Stimulated activated CD4-positive, alpha-beta T cell treated with anti-CD3 and anti-CD28 coated beads, Interleukin-1b, Interleukin-23, amount 100 ng/mL, for 24 hours (primary cell): ENCODE data around the gene ECM2.

ENCODE experiments used
- DNase-seq, 4 experiments: peaks; one replicate each; pipeline ENCODE4 v3.0.0-alpha.2; 2020; ENCODE audit warnings: low read depth in 4 of 4, low spot score in 1 of 4

ECM2 gene

GRCh38 chr9:92527832-92528521 is 7.8 kb downstream of the ECM2 start:
- DNase-seq, result no peak

GRCh38 chr9:92527291-92527828 is 8.4 kb downstream of the ECM2 start:
- no peak for DNase-seq

GRCh38 chr9:92525306-92525705 is 10.5 kb downstream of the ECM2 start:
- no peak for DNase-seq

- DNase-seq, result no peak
Observed at GRCh38 chr9:92524881-92525280, 10.9 kb downstream of the ECM2 start.

- no peak for DNase-seq
Observed at GRCh38 chr9:92522983-92523970, 12.5 kb downstream of the ECM2 start.

- no peak for DNase-seq
Observed at GRCh38 chr9:92520837-92521236, 15.0 kb downstream of the ECM2 start.

GRCh38 chr9:92518199-92518598 is 17.6 kb downstream of the ECM2 start:
- no peak for DNase-seq

- DNase-seq, result no peak
Observed at GRCh38 chr9:92517046-92517445, 18.7 kb downstream of the ECM2 start.

GRCh38 chr9:92516521-92516920 is 19.3 kb downstream of the ECM2 start:
- DNase-seq, result no peak

- DNase-seq, result no peak
Observed at GRCh38 chr9:92514635-92515034, 21.2 kb downstream of the ECM2 start.

GRCh38 chr9:92513349-92513748 is 22.4 kb downstream of the ECM2 start:
- no peak for DNase-seq

GRCh38 chr9:92512622-92513021 is 23.2 kb downstream of the ECM2 start:
- DNase-seq, result no peak

- no peak for DNase-seq
Observed at GRCh38 chr9:92510747-92511146, 25.0 kb downstream of the ECM2 start.

GRCh38 chr9:92509050-92509449 is 26.7 kb downstream of the ECM2 start:
- no peak for DNase-seq

GRCh38 chr9:92508018-92508820 is 27.6 kb downstream of the ECM2 start:
- DNase-seq, result no peak

- no peak for DNase-seq
Observed at GRCh38 chr9:92507496-92507895, 28.3 kb downstream of the ECM2 start.

GRCh38 chr9:92507005-92507404 is 28.8 kb downstream of the ECM2 start:
- no peak for DNase-seq

GRCh38 chr9:92506184-92506857 is 29.5 kb downstream of the ECM2 start:
- no peak for DNase-seq

- no peak for DNase-seq
Observed at GRCh38 chr9:92504881-92505280, 30.9 kb downstream of the ECM2 start.

GRCh38 chr9:92503156-92503555 is 32.6 kb downstream of the ECM2 start:
- no peak for DNase-seq
